PC-9 (cell line): ENCODE measurements around the gene VWA5B1.

Experiments
- CTCF ChIP-seq: fragments of 200-600 bp; sonication (generic); conservative IDR thresholded peaks from 2 replicates; pipeline ENCODE4 v1.6.1; 2017; ENCODE audit warnings: mixed run types, antibody characterized with exemption, mild to moderate bottlenecking, moderate library complexity
- EZH2 ChIP-seq: fragments of 200-600 bp; sonication (generic); IDR thresholded peaks from 2 replicates; pipeline ENCODE4 v1.8.0; 2017; ENCODE audit warnings: antibody characterized with exemption, low read depth

- TF ChIP-seq CTCF (no peak), EZH2 (no peak)
These were observed 990 bp downstream of the VWA5B1 start for GRCh38 chr1:20291645-20292084.
